ENCODE measurements around the gene OR11L1.

Gene OR11L1

DNA sequence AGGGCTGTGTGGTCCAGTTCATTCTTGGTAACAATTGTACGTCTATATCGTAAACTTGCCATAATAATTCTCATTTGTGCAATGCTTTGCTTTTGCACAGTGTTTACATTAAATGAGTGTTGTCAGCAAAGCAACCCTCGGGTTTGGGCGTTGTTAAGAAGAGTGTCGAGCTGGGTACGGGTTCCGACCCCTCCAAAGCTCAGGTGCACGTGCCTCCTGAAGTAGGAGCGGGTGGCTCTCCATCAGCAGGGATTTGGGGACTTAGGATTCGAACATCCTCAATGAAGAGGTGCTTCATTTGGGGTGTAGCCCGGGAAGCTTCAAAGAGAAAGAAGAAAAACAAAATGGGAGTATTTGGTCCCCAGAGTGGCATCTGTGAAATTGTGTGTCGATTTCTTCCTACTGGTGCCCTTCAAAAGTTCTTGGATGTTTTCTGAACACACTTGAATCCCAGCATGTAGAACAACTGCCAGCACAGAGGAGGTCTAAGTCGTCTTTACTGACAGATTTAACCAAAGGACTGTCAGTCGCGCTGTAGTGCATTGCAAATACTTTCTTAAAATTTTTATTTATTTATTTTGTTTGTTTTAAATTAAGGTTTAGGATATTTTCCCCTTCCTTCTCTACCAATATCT lies 16.4 kb upstream of the OR11L1 start:
- no peak for DNase-seq (ENCODE audit: low read depth)
- H3K4me3 ChIP-seq (ENCODE audit: low read length), result no peak overlapping the region
- TF ChIP-seq, protein P1, sequence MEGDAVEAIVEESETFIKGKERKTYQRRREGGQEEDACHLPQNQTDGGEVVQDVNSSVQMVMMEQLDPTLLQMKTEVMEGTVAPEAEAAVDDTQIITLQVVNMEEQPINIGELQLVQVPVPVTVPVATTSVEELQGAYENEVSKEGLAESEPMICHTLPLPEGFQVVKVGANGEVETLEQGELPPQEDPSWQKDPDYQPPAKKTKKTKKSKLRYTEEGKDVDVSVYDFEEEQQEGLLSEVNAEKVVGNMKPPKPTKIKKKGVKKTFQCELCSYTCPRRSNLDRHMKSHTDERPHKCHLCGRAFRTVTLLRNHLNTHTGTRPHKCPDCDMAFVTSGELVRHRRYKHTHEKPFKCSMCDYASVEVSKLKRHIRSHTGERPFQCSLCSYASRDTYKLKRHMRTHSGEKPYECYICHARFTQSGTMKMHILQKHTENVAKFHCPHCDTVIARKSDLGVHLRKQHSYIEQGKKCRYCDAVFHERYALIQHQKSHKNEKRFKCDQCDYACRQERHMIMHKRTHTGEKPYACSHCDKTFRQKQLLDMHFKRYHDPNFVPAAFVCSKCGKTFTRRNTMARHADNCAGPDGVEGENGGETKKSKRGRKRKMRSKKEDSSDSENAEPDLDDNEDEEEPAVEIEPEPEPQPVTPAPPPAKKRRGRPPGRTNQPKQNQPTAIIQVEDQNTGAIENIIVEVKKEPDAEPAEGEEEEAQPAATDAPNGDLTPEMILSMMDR (conservative IDR thresholded peaks at IDR 0.05; ENCODE audit: low read length), result no peak

DNA sequence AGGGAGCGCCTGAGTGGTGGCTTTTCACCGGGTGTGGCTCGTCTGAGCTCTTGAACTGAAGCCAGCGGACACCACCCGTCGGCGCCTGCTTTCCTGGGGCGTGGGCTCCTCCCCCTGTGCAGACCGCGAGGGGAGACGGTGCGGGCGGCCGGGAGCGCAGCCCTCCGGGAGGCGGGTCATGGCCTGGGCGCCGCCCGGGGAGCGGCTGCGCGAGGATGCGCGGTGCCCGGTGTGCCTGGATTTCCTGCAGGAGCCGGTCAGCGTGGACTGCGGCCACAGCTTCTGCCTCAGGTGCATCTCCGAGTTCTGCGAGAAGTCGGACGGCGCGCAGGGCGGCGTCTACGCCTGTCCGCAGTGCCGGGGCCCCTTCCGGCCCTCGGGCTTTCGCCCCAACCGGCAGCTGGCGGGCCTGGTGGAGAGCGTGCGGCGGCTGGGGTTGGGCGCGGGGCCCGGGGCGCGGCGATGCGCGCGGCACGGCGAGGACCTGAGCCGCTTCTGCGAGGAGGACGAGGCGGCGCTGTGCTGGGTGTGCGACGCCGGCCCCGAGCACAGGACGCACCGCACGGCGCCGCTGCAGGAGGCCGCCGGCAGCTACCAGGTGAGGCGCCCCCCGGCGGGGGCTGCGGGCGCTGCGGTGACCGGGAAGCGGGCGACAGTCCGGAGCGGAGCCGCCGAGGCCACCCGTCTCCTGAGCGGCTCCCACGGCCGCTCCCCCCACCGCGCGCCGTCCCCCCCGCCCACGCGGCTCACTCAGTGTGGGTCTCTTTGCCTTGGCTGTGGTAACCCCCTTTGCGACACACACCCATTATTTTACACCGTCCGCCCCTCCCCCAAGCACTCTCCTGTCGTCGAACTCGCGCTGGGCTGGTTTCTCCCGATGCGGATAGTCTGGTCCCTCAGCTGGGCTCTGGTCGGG lies 15.6 kb upstream of the OR11L1 start, which contains the start of gene TRIM58:
Gene TRIM58 (plus strand): TSS at position 119 of the 916 bp plus-strand sequence. CDS start 60 bp downstream, at position 179.
- no peak within 1 kb of the TSS for H3K4me3 ChIP-seq (ENCODE audit: low read length)
- no peak for DNase-seq (ENCODE audit: low read depth)
- TF ChIP-seq, protein P1 (conservative IDR thresholded peaks at IDR 0.05; ENCODE audit: low read length), result no peak

DNA sequence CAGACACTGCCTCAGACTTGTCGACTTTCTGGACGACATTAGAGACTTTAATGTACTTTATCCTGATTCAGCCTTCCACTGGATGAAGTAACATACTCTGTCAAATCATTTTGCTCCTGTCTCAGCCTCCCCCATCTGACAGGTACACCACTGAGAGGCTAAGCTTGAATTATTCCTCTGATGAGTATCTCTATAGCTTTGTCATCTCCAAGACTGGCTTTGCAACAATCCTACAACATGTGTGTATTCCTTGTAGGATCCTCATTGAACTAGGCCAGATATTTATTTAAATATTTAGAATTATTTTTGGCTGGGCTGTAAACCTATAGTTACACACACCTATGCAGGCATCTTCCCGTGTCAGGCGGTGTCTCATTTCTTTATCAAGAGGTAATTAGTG lies 14.2 kb upstream of the OR11L1 start:
- DNase-seq (ENCODE audit: low read depth), result no peak
- TF ChIP-seq, protein P1 (conservative IDR thresholded peaks at IDR 0.05; ENCODE audit: low read length), result no peak
- no peak overlapping the region for H3K4me3 ChIP-seq (ENCODE audit: low read length)

DNA sequence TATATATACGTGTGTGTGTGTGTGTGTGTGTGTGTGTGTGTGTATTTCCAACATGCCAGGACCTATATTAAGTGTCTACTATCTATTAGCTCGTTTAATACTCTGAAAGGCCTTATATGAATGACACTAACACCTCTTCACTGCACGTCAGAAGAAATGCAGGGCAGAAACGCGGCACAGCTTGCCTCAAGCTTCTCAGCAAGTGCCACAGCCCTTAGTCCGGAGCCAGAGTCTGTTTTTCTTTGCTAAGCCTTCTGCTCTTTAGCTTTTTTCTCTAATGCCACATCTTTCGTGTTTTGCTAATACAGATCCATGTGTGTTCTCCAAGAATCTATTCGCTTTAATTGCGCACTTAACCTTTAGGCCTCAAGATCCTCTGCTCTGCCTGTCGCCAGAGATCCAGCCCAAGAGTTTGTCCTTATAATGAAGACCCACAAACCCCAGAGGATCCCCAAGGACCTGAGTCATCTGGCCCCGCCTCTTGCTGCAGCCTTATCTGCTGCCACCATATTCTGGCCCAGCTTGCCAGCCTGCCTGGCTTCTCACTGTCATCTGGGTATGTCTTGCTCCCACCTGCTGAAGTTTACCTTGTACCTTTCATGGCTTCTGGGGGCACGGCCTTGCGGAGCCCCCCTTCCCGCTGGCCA lies 13.3 kb upstream of the OR11L1 start:
- TF ChIP-seq, protein P1 (conservative IDR thresholded peaks at IDR 0.05; ENCODE audit: low read length), result no peak
- H3K4me3 ChIP-seq (ENCODE audit: low read length), result no peak overlapping the region
- DNase-seq (ENCODE audit: low read depth), result no peak

DNA sequence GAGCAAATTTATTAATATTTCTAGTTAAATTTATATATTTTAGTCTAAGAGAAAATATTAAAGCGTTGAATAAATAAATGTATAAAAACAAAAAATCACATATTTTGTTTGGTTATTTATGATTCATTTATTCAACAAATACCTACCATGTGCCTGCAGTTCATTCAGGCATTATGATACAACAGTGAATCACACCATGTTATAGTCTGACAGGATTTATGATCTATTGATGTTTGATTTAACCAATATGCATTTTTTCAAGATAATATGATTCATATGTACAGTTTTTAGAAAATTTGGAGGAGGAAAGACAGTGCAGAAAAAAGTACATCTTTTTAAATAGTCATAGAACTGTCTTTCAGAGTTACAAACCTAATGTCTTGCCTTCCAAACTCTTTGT lies 7.9 kb upstream of the OR11L1 start:
- TF ChIP-seq, protein P1 (conservative IDR thresholded peaks at IDR 0.05; ENCODE audit: low read length), result no peak
- DNase-seq (ENCODE audit: low read depth), result no peak

DNA sequence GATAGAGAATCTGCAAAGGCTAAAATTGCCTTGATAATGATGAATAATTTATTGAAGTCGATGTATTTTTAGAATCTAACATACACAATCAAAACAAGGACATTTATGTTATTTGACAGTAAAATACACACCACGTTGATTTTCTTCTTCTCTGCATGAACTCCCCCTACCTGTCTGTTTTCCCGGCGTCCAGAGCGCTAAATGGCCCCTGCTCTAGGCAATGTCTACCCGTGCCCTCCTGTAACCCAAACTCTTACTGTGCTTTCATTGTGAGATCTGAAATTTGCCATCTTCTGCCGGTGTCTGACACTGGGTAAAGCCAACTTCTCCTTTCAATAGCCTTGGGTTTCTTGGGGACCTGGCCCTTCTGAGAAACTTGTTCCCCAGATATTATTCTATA lies 6.7 kb upstream of the OR11L1 start:
- TF ChIP-seq, protein P1 (conservative IDR thresholded peaks at IDR 0.05; ENCODE audit: low read length), result no peak
- no peak for DNase-seq (ENCODE audit: low read depth)
- no peak overlapping the region for H3K4me3 ChIP-seq (ENCODE audit: low read length)

More for the DNA sequence above, 7.9 kb upstream of the OR11L1 start:
- no peak overlapping the region for H3K4me3 ChIP-seq (ENCODE audit: low read length)
